NB4 (cell line): Measurements from ENCODE around the gene ZSCAN10.
A peak's percentile ranks its signal among the peaks of the same experiment; 100 is the strongest.
"Not testable (repeated sequence)": the region's sequence is repeated elsewhere in the genome, so short reads cannot be mapped to it uniquely, and the experiment has no call there.

Source experiments
- DNase-seq: peaks from one replicate; pipeline ENCODE4 v3.0.0; 2010; ENCODE audit warnings: low read depth
- H3K4me3 ChIP-seq: one replicate; pipeline ENCODE4 v1.5.1; 2011; ENCODE audit warnings: mild to moderate bottlenecking, low read depth, low read length, moderate library complexity
- CTCF ChIP-seq: IDR thresholded peaks from one replicate; pipeline ENCODE4 v1.5.1; 2012; ENCODE audit warnings: low read depth, low read length
- MAX ChIP-seq: IDR thresholded peaks from 2 replicates; pipeline ENCODE4 v1.6.1; 2011; ENCODE audit warnings: low read depth, low read length
- MYC ChIP-seq: IDR thresholded peaks from 2 replicates; pipeline ENCODE4 v1.6.1; 2011; ENCODE audit warnings: low read depth, low read length
- POLR2A ChIP-seq: IDR thresholded peaks from 2 replicates; pipeline ENCODE4 v1.6.1; 2011; ENCODE audit warnings: mild to moderate bottlenecking; ENCODE audit not compliant: insufficient read length; ENCODE audit errors: extremely low read depth

ZSCAN10 gene

GRCh38 chr16:3075523-3075915 is 23.6 kb downstream of the ZSCAN10 start:
- no peak for DNase-seq
- H3K4me3 ChIP-seq = no peak overlapping the region
- TF ChIP-seq MYC (no peak), POLR2A (no peak), CTCF (no peak), MAX (no peak)

GRCh38 chr16:3074860-3075522 is 24.1 kb downstream of the ZSCAN10 start:
- peak; percentile 27; the same call in 1 of the 2 replicates for TF ChIP-seq MYC
- TF ChIP-seq MAX = no peak
- no peak for TF ChIP-seq POLR2A
- no peak for TF ChIP-seq CTCF
- DNase-seq = peak; percentile 93
- no peak overlapping the region for H3K4me3 ChIP-seq

- no peak overlapping the region for H3K4me3 ChIP-seq
- DNase-seq = no peak
- TF ChIP-seq POLR2A (no peak), MAX (no peak), MYC (no peak), CTCF (no peak)
Measured at GRCh38 chr16:3073448-3073847, 25.6 kb downstream of the ZSCAN10 start.

GRCh38 chr16:3072576-3073263 is 26.4 kb downstream of the ZSCAN10 start:
- not testable (repeated sequence) for H3K4me3 ChIP-seq
- peak; percentile 41 for DNase-seq

- not testable (repeated sequence) for H3K4me3 ChIP-seq
Measured at GRCh38 chr16:3072148-3072547, 26.9 kb downstream of the ZSCAN10 start.

GRCh38 chr16:3071655-3072054 is 27.4 kb downstream of the ZSCAN10 start:
- no peak for TF ChIP-seq CTCF
- no peak for TF ChIP-seq POLR2A
- TF ChIP-seq MYC = no peak
- no peak for TF ChIP-seq MAX
- no peak for DNase-seq
- H3K4me3 ChIP-seq = no peak overlapping the region

More at GRCh38 chr16:3072148-3072547, 26.9 kb downstream of the ZSCAN10 start:
- DNase-seq = peak; percentile 57
